GM21786 (cell line): ENCODE results near the gene PDE6D.

Experiments
- ATAC-seq: cut with Tn5 transposase; IDR thresholded peaks from one replicate; pipeline ENCODE4 v1.9.1; 2021; ENCODE audit not compliant: unreplicated experiment

Gene PDE6D

DNA sequence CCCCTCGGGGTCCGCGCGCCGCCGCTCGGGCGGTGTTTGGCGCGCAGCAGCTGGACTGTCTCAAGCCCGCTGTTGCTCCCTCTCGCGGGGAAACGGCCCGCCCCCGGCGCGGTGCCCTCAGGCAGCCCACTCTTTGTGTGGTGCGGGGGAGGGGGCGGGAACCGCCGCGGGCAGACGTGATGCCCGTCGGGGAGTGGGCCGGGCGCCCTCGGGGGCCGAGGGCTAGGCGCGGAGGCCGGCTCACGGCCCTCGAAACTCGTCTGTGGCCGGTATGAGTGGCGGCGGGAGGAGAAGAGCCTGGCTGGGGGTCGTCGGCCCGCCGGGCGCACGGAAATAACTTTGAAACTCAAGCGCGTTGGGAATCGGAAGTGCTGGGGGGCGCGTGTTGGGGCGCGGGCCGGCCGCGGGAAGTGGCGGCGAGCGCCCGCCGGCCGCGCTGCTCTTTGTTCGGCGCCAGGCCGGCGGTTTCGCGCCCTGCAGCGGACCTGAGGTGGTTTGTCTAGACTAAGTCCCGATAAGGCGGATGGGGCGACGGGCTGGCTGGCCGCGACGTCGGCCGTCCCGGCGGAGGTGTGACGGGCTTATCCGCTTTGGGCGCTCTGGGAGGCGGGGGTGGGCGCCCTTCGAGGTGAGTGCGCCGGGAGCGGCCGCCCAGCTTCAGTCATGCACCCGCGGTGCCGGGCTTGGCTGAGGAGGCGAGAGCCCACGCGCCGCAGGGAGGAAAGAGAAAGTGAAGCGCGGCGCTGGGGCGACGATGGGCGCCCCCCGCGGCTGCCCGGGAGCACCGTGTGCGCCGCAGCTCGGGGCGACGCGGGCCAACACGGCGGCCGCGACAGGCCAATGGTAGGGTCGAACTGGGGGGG is 72.1 kb downstream of the PDE6D start:
- ATAC-seq: no peak

DNA sequence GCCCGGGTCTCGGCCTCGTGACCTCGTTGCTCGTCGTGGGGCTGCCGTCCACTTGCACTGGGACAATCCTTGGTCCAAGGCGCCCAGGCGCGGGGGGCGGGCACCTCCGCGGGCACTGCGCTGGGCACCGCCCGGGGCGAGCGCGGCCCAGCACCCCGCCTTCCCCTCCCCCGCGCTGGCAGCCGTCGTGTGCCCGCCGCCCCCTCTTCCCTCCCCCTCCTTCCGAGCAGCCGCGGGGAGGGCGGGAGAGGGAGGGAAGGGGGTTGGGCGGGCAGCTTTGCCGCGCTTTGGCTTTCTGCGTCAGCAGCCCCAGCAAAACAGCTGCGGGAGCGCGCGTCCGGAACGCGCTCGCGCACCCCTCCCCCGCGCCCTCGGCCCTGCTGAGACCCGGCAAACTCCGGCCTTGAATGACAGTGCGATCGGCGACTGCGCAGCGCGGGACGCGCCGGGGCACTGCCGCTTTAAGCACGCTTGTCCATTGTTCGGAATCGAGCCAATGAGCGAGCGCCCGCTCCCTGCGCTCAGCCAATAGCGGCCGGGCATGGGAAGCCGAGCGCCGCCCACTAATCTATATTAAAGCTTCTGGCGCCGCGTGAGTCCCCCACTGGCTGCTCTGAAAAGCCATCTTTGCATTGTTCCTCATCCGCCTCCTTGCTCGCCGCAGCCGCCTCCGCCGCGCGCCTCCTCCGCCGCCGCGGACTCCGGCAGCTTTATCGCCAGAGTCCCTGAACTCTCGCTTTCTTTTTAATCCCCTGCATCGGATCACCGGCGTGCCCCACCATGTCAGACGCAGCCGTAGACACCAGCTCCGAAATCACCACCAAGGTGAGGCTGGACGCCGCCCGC is 72.9 kb downstream of the PDE6D start, which contains the start of gene PTMA:
Gene PTMA (plus strand): TSS at position 599 of the 846 bp plus-strand sequence. CDS start 182 bp downstream, at position 781.
- peak; percentile 54 for ATAC-seq

DNA sequence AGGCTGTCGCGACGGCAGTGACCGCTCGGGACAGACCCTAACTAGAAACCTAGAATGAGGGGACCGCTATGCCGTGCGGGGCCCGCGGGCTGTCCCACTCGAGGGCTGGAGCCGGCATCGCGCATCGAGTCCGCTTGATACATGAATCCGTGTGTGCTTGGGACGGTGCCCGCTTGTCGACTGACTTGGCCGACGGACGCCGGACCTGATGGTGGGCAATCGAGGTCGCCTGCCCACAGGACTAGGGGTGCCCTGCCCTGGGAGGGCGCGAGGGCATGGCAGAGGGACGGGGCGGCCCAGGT is 73.5 kb downstream of the PDE6D start:
- no peak for ATAC-seq

DNA sequence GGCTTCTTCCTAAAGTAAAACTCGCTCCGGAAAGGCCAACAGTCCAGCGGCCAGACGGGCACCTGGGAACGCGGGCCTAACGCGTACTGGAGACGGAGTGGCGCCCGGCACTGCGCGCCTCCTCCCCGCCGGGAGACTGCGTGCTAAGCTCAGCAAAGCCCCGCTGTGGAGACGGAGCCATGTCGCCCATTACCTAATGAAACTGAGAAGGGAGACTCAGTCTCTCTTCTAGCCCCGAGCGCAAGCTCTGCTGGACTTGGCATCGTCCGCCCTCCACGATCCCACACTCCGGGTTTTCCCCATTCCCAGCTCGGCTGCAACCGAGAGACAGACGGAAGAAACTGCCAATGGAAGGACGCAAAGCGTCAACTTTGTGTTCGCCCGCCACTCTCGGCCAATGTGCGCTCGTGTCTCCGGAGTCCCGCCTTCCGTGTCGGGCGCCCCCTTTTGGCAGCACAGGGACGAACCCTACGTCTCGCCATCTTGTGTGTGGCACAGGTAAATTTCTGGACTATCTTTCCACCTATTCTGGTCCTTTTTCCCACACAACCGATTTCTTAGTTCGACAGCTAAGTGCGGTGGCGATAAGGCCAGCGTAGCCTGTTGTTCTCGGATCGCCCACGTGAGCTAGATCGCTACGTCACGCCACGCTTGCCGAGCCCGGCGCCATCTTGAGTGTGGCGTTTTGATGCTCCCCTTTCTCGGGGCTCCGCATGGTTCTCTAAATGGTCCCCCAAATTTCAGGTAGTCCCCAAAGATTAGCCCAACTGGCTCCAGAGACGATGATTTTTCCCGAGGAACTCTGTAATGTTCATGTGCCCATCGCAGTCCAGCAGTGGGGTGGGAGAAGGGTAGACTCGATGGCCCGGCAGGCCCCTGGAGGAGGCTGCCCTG is 74.1 kb downstream of the PDE6D start:
- peak; percentile 42 for ATAC-seq

DNA sequence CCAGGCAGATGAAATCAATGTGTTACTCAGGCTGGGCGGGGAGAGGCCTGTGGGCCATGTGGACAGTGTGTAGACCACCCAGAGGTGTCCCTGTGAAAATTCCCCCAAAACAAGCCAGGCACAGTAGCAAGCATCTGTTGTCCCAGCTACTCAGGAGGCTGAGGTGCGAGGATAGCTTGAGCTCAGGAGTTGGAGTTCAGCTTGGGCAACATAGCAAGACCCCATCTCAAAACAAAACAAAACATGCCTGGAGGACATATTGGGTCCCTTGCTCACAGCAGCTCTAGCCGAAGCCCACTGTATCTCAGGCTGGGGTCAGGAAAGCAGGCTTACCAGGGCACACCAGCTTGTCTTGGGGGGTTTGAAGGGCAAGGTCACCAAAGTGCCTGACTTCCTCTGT is 77.1 kb downstream of the PDE6D start:
- no peak for ATAC-seq

DNA sequence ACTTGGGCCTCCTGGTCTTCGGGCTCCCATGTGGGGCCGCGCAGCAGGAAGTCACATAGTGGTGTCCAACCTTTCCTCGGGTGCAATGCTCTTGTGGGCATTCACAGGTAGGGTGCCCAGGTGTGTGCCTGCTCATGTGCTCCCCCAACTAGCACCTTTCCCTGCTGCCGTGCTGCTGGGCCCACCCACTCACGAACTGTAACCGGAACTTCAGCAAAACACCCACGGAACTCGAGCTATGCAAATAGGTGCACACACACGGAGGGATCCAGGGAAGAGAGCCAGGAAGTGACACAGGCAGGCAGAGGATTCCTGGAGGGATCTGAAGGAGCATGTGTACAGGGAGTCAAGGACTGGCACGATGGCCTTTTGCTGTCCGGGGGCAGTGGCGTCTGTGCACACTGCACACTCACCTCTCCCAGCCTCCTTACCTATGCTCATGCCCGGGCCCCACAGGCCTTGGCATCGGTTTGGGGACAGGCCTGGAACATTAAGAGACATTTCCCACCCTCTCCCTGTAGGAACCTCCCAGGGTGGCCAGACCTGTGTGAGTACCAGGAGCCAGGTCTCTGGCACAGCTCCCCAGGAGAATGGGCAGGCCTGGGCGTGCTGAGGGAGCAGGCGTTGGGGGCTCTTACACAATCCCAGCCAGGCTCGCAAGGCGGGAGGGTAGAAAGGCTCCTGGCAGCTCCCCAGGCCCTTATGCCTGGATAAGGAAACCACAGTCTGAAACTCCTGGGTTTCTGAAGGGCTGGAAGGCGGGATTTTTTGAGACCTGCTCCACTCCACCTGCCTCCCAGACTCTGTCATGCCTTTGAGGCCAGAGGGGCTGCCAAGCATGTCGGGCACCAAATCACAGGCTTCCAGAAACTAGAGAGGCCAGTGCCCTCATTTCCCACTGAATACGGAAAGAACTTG is 79.4 kb downstream of the PDE6D start:
- no peak for ATAC-seq

DNA sequence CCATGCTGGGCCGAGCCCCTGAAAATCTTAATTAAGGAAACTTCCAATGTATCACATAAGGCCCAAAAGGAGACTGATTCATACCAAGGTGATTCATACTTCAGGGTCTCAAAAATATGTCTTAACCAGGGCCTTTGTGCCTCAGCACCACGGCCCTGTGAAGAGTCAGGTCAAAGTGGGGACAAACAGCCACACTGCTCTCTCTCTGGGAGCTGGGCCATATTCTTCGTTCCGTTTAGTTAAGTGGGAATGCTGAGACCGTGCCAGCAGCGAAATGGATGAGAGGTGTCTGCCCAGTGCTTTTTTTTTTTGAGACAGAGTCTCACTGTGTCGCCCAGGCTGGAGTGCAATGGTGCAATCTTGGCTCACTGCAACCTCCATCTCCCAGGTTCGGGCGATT is 82.1 kb downstream of the PDE6D start:
- ATAC-seq: no peak

DNA sequence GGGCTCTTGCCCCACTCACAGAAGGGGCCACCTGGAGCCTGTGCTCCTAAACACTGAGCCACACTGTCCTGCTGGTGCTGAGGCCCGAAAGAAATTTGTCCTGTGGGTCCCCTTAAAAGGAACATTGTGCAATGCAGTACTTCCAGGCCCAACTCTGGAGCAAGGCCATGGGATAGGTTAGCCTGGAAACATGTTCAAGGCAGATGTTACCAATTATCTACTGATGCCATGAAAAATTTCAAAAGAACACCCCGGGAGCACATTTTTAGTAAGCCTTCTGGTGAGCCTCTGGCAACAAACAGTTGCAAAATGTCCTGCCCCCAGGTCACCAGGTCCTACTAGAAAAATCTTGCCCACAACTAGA is 85.1 kb downstream of the PDE6D start:
- ATAC-seq: no peak

DNA sequence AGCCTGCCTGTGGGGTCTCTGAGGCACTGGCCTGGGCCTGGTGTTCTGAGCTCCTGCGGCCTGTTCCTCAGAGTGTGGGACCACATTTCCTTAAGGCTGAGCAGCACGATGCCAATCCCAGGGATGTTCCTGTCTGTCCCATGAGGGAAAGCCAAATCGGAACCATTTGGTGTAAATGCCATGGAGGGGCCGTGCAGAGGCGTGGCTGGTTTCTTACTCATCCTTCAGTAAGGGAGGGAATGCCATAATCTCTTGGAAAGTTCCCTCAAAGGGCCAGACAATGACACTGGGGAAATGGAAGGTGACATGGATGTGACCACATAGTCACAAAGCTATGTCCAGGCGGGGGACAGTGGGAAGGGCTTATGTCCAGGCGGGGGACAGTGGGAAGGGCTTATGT is 87.1 kb downstream of the PDE6D start:
- no peak for ATAC-seq

DNA sequence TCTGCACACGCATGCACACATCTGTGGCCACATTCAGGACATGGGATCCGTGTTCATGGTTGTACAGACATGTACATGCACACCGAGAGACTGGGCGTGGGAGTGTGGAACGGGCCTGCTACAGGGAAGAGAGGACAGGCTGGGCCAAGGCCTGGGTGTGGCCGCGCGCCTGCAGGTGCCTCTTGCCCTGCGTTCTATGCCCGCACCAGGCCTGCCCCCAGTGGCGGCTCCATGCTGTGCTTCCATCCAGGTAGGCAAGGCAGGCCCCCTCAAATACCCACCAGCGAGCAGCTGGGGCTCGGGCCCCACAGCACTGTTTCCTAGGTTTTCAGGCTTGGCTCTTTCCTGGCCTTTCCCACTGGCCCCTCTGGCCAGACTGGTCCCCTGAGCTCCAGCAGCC is 88.2 kb downstream of the PDE6D start:
- no peak for ATAC-seq

DNA sequence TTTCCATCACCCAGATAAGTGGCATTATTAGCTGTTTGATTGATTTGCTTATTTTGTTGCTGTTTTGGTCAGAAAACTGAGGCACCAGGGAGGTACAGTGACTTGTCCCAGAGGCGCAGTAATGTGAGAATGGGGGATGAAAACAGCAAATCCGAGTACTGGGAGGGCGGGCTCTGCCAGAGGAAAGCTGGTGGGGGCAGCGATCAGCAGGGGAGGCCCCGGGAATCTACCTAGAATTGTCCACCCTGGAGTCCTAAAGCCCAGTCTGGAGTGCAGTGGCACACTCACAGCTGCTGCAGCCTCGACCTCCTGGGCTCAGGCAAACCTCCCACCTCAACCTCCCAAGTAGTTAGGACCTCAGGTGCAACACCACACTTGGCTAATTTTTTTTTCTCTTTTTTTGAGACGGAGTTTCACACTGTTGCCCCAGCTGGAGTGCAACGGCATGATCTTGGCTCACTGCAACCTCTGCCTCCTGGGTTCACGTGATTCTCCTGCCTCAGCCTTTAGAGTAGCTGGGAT is 89.8 kb downstream of the PDE6D start:
- ATAC-seq: no peak

DNA sequence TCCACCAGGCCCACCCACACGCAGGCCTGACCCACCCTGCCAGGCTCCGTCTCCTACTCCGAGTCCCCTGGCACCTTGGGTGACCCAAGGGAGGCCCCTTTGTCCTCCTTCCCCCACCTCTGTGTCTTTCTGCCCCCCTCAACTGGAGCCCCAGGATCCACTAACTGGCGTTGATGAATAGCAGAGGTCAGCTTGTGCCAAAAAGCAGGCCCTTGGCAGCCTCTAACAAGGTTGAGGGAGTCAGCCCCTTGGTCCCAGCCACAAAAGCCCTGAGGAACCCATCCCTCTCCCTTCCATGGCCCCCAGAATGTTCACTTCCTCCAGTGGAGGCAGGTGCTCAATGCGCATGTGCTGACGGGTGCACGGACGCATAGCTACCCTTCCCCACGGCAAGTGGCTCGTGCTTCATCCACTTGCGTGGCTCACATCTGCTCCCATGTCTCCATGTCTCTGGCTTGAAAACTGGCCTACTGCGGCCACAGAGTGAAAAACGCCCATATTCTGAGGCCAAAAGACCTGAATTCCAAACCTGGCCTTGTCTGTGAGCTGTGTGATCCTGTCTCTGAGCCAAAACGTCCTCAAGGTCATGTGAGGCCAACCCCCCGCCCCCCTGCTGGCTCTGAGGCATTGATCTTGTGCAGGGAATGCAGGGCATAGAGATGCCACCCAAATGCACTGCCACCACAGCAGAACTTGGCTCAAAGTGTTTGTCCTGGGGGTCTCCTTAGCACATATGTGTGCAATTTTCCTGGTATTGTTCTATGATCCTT is 91.8 kb downstream of the PDE6D start:
- ATAC-seq: no peak

DNA sequence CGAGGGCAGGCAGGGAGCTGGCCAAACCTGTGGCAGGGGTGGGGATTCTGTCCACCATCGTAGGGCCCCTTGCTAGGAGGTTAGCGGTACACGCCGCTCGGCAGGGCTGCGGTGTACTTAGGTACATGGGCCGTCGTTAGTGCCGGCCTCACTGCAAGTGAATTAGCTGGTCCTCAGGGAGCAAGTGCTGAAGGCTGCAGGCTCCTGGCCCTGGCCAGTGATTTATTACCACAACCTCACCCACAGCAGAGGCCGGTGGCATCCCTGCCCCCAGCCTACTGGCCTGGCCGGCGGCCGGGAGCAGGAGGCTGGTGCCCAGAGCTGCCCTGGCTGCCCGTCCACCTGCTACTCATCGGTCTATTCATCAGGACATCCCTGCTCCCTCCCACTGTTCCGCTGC is 92.4 kb downstream of the PDE6D start:
- no peak for ATAC-seq

DNA sequence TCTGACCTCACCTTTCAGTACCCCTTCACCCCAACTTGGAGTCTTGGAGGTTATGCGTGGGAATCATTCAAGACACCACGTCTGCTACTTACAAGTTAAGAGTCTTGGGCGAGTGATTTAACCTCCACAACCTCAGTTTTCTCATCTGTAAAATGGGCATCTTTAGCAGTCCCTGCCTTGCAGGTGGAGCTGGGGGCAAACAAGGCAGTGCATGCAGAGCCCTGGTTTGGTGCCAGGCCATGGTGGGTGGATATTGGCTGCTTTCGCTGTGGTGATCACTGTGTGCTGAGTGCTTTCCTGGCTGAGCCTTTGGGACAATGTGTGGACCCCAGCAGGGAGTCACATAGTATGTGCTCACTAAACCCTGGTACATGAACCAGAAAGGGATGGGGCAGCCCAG is 93.1 kb downstream of the PDE6D start:
- no peak for ATAC-seq

DNA sequence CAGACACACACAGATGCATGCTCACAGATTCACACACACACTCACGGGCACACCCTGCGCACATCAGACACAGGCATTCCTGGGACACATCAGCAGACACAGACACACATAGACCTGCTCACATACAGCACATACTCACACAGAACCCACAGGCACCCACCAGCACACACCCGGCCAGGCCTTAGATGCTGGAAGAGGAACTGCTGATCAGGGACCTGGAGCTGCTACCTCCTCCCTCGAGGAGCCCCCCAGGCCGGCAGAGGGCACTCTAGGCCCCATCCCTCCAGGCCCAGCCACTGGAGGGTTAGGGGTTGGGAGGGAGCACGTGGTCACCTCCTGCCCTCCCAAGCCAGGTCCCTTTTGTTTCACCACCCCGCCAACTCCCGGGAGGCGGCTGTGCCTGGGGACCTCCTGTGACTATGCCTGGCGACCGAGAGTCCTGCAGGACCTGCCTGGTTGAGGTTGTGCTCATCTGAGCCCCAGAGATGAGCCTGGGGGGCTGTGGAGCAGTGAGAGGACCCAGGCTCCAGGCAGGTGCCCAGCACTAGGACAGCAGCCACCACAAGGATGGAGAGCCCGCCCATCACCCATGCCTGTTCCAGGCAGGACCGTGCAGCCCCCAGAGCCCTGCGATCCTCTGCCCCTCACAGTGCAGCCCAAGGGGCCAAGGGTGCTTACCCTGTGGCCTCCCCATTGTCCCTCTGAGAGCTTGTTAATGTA is 93.8 kb downstream of the PDE6D start:
- peak; percentile 83 for ATAC-seq

DNA sequence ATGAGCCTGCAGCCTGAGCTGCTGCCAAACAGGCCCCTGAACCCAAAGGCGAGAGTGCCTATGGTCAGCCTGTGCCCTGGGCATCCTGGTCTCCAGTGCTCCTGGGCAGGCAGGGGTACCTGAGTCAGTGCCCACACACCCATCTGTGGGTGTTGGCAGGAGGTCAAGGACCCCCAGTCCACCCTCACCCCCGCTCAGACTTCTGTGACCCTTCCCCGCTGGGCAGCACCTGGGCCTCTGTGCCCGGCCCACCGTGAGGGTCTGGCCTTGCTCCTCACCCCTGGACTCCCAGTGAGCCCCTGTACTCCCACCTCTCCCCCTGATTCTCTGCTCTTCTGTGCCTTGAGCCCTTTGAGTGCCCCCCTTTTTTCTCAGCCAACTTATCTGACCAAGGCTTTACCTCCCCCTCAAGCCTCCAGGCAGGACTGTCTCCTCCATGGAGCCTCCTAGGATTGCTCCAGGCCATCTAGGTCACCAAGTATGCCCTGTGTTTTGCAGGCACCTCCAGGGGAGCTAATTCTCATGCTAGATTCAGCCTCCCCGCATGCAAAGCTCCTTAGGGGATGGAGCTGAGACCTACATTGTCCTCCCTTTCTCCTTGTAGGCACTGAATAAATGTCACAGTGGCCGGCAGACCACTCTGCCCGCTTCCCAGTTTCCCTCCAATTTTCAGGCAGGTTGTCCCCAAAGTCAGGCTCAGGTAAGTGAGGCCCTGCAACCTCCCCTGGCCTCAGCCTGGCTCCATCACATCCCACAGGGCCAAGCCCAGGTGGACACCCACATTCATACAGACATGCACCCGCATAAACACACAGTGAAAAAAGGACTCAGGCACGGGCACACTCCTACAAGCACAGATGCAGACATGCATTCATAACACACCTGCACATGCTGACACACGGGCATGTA is 94.6 kb downstream of the PDE6D start:
- no peak for ATAC-seq

DNA sequence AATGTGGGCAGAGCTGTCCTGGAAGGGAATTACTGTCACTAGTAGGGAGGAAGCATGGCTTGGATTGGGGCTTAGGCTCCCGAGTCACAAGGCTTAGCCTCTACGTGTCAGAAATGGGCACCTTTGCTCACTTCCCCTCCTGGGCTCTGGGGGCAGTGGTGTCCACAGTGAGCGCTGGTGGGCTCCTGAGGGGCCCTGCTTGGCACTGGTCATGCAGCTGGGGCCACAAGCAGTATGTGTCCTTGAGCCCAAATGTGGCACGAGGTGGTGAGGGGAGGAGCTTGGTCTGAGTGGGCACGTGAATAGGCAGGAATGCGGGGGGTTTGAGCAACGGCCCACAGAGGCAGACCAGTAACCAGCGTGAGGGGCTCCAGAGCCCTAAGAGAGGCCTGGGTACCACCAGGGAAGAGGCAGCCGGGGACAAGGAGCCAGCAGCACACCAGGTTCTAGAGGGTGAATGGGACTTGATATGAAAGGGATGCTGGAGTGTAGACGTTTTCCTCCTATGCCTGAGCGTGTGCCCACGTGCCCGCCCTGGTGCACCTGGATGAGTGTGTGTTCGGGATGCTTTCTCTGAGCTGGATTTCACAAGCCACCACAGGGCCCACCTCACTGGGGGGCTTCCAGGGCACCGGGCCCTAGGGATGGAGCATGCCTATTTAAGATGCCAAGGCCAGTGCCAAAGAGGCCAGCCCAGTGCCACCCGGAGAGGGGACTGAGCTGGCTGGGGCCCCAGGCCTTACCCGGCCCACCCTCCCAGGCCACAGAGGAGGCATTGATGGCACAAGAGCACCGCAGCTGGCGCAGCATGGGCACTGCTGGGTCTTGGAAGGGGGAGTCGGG is 95.5 kb downstream of the PDE6D start:
- ATAC-seq: no peak
